Hematopoietic multipotent progenitor cell treated with erythropoietin and hydrocortisone succinate and interleukin-3 and kit ligand, for 8 days (in vitro differentiated cells): Measurements from ENCODE around the gene PYGO2.
A peak's percentile ranks its signal among the peaks of the same experiment; 100 is the strongest.
"Not testable (repeated sequence)": the region's sequence is repeated elsewhere in the genome, so short reads cannot be mapped to it uniquely, and the experiment has no call there.

Source experiments
- DNase-seq: peaks from one replicate; pipeline ENCODE4 v3.0.0-alpha.2; 2015

PYGO2 gene

GRCh38 chr1:154999571-155000410 lies 38.2 kb upstream of the PYGO2 start:
- peak; percentile 46 for DNase-seq

GRCh38 chr1:154998818-154999570 lies 37.4 kb upstream of the PYGO2 start:
- peak; percentile 87 for DNase-seq

GRCh38 chr1:154998201-154998780 lies 36.7 kb upstream of the PYGO2 start:
- peak; percentile 45 for DNase-seq

- DNase-seq: no peak
Measured at GRCh38 chr1:154996966-154997701, 35.6 kb upstream of the PYGO2 start.

- DNase-seq: peak; percentile 84
Measured at GRCh38 chr1:154995301-154995983, 33.9 kb upstream of the PYGO2 start.

- DNase-seq: no peak
Measured at GRCh38 chr1:154994591-154994990, 33.0 kb upstream of the PYGO2 start.

- DNase-seq: no peak
Measured at GRCh38 chr1:154994269-154994587, 32.6 kb upstream of the PYGO2 start.

- DNase-seq: no peak
Measured at GRCh38 chr1:154993572-154994268, 32.1 kb upstream of the PYGO2 start, which contains the start of gene LENEP. Gene LENEP (plus strand): TSS chr1:154993586. CDS start chr1:154993608, 22 bp downstream.

- peak; percentile 67 for DNase-seq
Measured at GRCh38 chr1:154992721-154993571, 31.4 kb upstream of the PYGO2 start.

- no peak for DNase-seq
Measured at GRCh38 chr1:154990276-154990675, 28.7 kb upstream of the PYGO2 start.

GRCh38 chr1:154989195-154989860 lies 27.7 kb upstream of the PYGO2 start:
- no peak for DNase-seq

GRCh38 chr1:154988058-154988954 lies 26.7 kb upstream of the PYGO2 start:
- DNase-seq: peak; percentile 62

- DNase-seq: no peak
Measured at GRCh38 chr1:154987326-154987725, 25.7 kb upstream of the PYGO2 start.

GRCh38 chr1:154986736-154987135 lies 25.2 kb upstream of the PYGO2 start:
- not testable (repeated sequence) for DNase-seq

- no peak for DNase-seq
Measured at GRCh38 chr1:154983776-154984466, 22.3 kb upstream of the PYGO2 start.

- peak; percentile 100 for DNase-seq
Measured at GRCh38 chr1:154982897-154983648, 21.5 kb upstream of the PYGO2 start, which contains the start of gene FLAD1. Gene FLAD1 (plus strand): TSS chr1:154983344. CDS start chr1:154983695, 351 bp downstream.

GRCh38 chr1:154982341-154982740 lies 20.8 kb upstream of the PYGO2 start:
- peak; percentile 33 for DNase-seq

GRCh38 chr1:154978360-154978759 lies 16.8 kb upstream of the PYGO2 start:
- no peak for DNase-seq
